Astrocyte of the spinal cord (primary cell): ENCODE data around the gene ERG.

Experiments
- DNase-seq: peaks from one replicate; pipeline ENCODE4 v3.0.0; 2011; ENCODE audit warnings: low read depth, low spot score
- H3K4me3 ChIP-seq: 2 replicates; pipeline ENCODE4 v1.5.1; 2011; ENCODE audit warnings: low read depth, mild to moderate bottlenecking, low read length, moderate library complexity
- in situ Hi-C: cut with HindIII; loops from 2 replicates; pipeline ENCODE4 v1.10.0; 2017; ENCODE audit warnings: low sequenced_read_pairs
- TF ChIP-seq, protein P1 (sequence below): IDR thresholded peaks from 2 replicates; pipeline ENCODE4 v1.5.1; 2012; ENCODE audit warnings: low read depth, mild to moderate bottlenecking, low read length, inconsistent platforms

The ERG gene

GRCh38 chr21:38467374-38467773 is 30.9 kb downstream of the ERG start:
- in situ Hi-C loops = no loop called here
- TF ChIP-seq, protein P1, sequence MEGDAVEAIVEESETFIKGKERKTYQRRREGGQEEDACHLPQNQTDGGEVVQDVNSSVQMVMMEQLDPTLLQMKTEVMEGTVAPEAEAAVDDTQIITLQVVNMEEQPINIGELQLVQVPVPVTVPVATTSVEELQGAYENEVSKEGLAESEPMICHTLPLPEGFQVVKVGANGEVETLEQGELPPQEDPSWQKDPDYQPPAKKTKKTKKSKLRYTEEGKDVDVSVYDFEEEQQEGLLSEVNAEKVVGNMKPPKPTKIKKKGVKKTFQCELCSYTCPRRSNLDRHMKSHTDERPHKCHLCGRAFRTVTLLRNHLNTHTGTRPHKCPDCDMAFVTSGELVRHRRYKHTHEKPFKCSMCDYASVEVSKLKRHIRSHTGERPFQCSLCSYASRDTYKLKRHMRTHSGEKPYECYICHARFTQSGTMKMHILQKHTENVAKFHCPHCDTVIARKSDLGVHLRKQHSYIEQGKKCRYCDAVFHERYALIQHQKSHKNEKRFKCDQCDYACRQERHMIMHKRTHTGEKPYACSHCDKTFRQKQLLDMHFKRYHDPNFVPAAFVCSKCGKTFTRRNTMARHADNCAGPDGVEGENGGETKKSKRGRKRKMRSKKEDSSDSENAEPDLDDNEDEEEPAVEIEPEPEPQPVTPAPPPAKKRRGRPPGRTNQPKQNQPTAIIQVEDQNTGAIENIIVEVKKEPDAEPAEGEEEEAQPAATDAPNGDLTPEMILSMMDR = no peak
- H3K4me3 ChIP-seq = no peak overlapping the region
- no peak for DNase-seq

- TF ChIP-seq, protein P1 = no peak
- no peak overlapping the region for H3K4me3 ChIP-seq
- in situ Hi-C loops = no loop called here
- DNase-seq = peak; percentile 83
Measured at GRCh38 chr21:38460171-38460742, 38.0 kb downstream of the ERG start.

- no peak for DNase-seq
- TF ChIP-seq, protein P1 = no peak
- no peak overlapping the region for H3K4me3 ChIP-seq
- in situ Hi-C loops = no loop called here
Measured at GRCh38 chr21:38459490-38459889, 38.8 kb downstream of the ERG start.

DNA sequence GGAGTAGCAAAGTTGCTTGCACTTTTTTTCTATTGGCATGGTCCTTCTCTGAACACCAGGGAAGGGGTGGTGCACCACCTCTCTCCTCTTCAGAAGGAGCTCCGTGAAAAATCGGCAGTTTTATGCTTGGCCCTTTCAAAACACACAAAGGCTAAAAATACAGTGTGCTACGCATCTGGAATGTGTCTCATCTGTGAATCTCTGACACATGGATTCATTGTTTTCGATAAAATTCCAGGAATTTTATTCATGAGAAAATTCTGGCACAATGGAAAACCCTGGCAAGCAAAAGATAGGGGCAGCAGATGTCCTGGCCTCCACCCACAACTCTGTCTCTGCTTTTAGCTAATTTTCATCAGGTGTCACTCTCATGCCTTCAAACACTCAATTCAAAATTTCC is 42.9 kb downstream of the ERG start:
- H3K4me3 ChIP-seq = no peak overlapping the region
- in situ Hi-C loops = no loop called here
- TF ChIP-seq, protein P1 = no peak
- no peak for DNase-seq

DNA sequence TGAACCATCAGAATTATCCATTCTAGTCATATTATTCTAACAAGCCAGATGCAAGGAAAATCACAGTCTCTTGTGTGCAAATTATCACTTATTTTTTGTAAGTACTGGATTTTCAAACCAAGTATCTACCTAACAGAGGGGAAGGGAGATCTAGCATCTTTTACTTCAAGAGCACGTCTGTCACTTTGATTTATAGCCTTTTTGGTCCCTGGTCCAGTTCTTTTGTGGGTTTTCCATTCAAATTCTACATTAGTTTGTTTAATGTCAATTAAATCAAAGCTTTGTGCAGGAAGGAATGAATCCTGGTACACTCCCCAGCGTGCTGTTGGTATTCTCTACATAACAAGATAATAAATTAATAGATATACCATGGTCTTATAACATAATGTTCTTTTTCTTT is 43.6 kb downstream of the ERG start:
- TF ChIP-seq, protein P1 = no peak
- H3K4me3 ChIP-seq = no peak overlapping the region
- in situ Hi-C loops = no loop called here
- no peak for DNase-seq

DNA sequence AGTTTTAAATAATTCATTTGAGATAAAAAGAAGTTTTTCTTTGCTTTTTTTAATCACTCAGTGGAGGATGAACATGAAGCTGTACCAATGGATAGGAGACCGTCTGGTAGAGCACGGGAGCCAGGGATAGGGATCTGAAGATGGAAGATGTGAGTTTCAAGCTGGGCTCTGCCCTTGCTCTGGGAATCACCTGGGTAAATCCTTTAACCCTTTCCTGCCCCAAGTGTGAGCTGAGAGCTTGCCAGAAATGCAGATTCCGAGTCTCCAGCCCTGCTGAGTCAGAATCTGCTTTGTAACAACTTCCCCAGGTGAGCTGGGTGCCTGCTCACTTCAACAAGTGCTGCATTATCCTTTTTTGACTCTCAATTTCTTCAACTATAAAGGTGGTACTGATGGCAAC is 44.1 kb downstream of the ERG start:
- DNase-seq = no peak
- no peak overlapping the region for H3K4me3 ChIP-seq
- TF ChIP-seq, protein P1 = no peak
- in situ Hi-C loops = no loop called here
